Anterior cingulate cortex (tissue), 58 donors: ENCODE data around the gene SCAMP4.
A peak's percentile ranks its signal among the peaks of the same experiment; 100 is the strongest.

Source experiments
- DNase-seq, 58 donors: peaks; one replicate each; lab custom pipeline; 2025; lab: John Stamatoyannopoulos, UW

SCAMP4 gene

DNA sequence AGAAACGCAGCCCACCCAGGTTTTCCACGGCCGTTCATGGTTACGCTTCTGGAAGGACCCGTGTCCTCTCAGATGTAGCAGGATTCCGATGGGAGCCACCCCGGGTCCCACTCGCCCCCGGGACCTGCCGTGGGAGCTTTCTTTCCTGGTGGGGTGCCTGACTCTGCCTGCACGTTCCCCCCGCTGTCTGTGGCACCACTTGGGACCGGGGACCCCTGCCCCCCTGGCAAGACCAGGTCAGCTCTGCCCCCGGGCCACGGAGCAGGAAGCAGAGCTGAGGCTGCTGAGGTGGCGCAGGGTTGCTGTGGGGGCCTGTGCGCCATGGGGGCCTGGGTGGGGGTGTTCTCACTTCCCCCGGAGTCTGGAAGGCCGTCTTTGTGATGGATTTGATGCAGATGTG, 47.8 kb downstream of the SCAMP4 start:
- DNase-seq, result no peak

DNA sequence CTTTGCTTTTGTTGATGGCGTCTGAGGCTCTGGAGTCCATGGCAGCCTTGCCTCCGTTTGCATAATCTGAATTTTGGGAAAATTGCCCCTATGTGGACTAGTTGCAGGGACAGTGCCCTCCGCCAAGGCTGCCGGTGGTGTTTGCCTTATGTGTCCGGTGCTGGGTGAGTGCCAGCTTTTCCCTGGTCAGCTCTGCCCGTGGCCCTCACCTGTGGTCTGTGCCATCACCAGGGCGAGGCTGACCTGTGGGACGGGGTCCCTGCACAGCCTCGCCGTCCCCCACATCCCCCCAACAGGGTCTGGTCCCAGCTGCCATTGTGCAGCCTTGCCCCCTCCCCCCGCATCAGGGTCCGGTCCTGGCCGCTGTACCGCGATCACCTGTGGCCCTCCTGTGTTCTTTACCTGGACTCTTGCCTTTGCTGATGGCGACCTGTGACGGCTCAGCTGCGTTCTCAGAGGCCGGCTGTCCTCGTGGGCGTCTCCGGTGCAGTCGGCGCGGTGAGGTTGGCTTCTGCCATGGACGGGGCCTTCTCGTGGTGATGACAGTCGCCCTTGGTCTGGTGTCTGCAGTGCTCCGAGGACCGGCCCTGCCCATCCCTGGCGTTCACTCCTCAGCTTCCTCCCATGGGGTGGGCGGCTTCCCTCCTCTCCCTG, 48.4 kb downstream of the SCAMP4 start:
- DNase-seq, result no peak

DNA sequence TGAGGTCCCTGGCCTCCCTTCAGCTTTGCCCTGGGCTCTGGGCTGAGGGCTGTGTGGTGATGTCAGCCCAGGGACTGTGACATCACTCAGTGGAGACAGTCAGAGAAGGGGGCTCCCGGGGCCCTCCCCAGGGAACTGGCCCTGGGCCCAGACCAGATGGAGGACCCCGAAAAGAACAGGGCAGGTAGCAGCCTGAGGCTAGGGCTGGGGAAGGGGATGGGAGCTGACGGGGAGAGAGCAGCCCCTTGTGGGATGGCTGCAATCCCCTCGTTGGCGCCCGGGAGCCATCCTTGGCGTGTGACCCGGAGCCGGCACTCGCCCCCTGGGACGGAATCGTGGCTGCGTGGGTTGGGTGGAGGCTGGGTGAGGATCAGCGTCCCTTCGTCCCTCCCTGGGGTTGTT, 49.3 kb downstream of the SCAMP4 start:
- no peak for DNase-seq

DNA sequence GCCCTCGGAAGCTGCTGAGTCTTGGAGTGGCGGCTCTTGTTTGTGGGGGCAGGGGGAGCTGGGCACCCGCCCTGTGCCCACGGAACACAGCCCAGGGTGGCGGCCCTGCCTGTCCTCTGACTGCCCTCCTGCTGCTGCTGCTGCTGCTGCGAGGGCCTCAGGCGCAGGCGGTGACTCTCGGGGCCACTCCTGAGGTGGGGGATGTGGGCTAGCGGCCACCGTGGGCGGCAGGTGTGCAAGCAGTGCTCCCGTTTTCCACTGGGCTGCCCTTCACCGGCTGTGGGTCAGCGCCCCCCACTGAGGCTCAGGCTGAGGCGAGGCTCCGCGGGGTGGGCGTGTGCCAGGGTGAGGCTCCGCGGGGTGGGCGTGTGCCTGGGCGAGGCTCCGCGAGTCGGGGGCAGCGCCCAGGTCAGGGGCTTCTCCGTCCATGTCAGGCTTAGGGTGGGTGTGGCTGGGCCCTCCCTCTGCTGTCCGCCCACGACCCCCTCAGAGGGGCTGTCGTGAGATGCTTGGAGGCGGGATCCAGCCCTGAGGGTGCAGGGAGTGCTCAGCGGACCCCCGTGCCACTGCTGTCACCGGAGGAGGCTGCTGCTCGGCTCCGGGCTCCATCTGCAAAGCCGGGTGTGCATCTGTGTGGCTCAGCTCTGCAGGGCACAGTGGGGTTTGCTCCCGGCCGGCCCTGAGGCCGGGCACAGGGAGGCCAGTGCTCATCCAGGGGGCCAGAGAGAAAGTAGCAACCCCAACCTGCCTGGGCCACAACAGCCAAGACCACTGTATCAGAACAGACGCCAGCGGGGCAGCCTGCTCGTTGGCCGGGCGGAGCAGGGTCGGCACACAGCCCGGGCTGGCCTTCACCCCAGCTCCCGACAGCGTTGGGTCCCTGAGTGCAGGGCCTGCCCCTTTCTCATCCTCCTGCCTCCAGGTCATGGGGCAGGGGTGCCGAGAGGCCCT, 50.2 kb downstream of the SCAMP4 start:
- DNase-seq, result peak in 1 of 58 donors; percentile 11

DNA sequence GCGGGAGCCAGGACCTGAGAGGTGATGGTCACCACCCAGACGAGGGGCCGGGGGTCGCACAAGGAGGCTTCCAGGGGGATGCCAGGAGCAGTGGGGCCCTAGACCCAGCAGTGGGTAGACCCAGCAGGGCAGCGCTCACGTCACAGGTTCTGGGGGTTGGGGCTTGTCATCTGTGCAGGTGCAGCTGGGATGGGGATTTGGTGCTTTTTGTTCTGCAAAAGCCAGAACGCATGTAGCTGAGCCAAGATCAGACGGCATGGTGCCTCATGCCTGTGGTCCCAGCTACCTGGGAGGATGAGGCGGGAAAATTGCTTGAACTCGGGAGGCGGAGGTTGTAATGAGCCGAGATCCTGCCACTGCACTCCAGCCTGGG, 50.9 kb downstream of the SCAMP4 start:
- DNase-seq, result peak in 1 of 58 donors; percentile 14

DNA sequence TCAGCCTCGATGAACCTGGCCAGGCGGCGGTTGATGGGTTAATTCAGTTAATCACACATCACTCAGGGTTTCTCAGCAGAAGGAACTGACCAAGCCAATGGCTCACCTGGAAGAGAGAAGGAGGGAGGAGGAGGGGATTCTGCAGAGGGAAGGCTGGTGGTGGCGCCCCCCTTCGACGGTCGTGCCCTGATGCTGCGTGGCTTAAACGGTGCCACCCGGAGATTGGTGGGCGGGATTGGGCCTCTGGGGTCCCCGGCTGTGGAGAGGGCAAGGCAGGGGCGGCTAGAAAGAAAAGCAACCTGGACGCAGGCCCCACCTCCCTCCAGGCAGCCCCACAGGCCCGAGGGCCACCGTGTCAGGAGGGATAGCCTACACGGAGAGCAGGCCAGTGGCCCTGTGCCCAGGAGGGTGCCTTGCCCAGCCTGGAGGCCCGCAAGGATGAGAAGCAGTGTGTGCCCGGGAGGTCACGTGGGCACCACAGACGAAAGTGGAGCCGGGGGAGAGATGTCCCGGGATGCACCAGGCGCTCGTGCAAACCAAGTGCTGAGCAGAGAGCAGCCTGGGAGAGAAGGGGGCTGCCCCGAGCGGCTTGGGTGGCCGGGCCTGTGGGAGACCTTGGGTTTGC, 51.8 kb downstream of the SCAMP4 start:
- peak in 57 of 58 donors; percentile 6 to 94 (median 79) for DNase-seq

DNA sequence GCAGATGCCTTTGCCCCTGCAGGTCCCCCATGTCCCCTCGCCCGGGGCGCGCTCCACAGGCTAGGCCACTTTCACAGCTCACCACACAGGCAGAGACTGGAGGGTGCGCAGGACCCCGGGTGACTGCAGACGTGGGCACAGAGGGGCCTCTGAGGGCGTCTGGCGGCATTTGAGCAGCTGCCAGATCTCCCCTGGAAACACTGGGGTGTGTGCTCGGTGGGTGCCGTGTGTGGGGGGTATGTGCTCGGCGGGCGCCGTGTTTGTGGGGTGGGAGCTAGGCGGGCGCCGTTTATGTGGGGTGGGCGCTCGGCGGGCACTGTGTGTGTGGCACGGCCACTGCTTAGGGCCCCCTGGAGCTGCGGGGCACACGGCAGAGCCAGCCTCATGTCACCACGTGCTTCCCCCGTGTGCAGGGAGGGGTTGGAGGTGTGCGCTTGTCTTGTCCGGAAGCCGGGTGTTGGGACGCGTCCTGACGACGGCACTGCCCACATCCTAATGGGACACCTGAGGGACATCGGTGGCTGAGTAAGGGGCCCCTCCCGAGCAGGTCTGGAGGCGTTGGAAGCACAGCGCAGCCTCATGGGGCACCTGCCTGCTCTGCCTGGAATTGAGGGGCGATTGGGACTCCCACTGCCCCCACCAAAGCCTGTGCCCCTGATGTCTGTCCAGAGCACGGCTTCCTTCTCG, 52.5 kb downstream of the SCAMP4 start:
- no peak for DNase-seq

DNA sequence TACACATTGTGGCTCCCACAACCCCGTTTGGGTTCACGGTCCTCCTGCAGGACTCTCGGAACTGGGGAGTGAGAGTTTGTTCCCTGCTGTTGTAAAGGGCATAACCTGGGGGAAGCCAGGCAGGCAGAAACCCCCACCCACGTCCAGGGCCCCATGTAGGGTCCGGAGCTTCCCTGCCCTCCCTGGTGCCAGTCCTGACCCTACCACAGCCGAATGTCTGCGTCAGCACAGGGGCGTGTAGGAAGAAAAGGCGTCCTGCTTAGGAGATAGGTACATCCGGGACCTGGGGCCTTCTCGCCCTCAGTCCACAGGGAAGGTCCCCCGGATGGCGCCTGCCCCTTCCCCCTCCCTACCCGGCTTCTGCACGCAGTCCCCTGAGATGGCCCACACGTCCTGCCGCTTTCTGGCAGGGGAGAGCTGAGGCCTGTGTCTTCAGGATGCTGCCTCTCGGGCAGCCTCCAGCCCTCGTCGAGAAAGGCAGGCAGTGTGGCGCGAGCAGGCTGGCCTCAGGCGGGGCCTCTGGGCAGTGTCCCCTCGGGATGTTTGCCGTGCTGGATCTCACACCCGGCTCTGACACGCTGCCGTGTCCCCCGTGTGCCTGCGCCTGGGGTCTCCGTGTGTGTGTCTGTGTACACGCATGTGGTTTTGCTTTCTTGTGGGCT, 54.9 kb downstream of the SCAMP4 start:
- DNase-seq, result no peak

DNA sequence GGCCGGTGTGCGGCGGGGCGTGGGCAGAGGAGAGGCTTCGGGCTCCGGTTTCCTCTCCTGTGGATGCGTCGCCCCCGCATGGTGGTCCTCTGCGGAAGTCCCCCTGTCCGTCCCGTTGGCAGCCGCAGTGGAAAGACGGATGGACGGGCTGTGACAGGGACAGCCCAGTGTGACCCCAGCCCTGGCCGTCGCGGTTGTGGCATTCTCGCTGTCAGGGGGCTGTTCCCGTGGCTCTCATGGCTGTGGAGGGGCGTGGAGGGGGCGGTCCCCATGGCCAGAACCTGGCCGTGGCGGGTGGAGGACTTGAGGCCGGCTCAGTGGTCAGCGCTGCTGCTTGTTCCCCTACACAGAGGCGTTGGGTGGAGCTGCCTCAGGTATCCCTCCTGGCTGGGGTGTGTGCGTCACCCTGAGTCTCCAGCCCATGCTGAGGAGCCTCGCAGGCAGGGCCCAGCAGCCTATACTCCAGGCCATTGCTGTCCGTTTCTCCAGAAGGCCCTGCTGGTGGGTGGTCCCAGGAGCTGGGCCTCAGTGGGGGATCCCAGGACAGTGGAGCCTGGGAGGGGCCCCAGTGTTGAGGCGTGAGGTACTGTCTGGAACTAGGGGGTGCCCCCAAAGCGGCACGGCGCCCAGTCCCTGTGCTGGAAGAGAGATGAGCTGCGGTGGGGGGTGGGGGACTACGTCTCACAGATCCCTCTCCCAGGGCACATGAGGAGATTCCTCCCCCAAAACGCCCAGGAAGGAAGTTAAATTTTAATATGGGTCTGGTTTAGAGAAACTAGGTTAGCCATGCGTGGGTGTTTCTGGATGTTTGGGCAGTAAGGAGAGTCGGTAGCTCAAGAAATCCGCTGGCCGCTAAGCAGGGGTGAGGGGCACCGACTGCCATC, 56.0 kb downstream of the SCAMP4 start:
- no peak for DNase-seq

DNA sequence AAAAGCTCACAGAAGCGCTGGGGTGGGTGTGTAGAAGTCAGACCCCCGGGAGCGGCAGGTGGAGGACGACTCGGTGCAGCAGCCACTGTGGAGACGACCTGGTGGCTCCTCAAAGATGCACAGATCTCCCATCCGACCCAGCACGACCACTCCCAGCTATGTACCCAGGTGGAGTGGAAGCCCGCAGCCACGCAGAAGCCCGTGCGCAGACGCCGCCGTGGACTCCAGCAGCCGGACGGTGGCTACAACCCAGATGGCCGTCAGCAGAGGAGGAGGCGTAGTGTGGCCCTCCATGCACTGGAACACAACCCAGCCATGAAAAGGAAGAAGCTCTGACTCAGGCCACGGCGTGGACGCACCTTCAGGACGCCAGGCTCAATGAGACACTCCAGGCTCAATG, 57.5 kb downstream of the SCAMP4 start:
- DNase-seq, result no peak

DNA sequence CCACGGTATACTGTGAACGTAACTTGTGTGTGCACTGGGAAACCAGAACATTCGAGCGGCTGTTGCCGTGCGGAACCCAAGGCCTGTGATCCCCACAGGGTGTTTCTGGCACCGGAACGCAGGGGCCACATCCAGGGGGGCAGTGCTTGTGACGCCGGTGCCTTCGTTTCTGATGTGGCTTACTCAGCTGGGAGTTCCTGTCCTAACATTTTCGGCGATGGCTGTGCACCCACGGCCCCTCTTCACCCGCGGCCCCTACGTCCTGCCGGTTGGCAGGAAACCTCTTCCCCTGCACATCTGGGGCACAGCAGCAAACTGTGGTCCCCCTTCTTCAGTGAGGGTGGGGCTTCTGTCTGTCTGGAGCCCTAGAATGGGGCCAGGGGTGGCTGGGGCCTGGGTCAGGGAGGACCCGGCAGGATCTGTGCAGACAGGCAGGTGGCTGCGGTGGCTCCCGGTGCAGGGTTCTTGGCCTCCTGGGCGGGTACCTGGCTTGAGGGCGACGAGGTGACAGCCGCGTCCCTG, 61.9 kb downstream of the SCAMP4 start:
- no peak for DNase-seq

DNA sequence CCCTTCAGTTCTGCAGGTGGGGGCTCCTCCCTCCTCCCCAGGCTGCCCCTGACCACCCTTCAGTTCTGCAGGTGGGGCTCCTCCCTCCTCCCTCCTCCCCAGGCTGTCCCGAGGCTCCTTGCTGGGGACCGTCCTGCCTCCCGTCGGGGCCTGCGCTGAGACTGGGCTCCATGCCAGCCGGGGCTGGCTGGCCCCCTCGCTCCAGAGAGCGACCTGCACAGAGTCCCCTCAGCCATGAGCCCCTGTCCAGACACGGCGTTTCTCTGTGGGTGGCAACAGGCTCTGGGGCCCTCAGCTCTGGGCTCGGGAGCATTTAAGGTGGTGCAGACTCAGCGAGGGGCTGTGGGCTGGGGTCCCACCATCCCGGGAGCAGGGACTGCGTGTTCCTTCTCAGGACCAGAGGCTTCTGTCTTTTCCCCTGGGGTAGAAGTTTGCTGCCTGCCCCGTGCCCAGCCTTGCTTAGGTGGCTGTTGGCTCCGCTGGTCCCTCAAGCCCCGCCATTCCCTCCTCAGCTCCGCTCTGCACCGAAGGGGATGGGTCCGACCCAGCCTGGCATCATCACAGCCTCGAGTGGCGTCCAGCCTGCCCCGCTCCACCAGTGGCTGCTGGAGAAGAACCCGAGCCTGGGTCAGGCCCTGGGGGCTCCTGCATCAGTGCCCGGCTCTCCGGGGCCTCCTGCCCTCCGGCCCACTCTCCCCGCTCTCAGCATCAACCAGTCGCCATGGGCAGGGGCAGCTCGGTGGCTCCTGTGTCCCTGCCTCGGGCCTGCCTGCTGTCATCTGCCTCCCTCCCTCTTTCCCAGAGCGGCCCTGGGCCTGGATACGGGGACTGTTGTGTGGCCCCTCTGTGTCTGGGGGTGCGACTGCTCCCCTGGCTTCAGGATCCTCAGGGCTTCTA, 63.3 kb downstream of the SCAMP4 start:
- no peak for DNase-seq

DNA sequence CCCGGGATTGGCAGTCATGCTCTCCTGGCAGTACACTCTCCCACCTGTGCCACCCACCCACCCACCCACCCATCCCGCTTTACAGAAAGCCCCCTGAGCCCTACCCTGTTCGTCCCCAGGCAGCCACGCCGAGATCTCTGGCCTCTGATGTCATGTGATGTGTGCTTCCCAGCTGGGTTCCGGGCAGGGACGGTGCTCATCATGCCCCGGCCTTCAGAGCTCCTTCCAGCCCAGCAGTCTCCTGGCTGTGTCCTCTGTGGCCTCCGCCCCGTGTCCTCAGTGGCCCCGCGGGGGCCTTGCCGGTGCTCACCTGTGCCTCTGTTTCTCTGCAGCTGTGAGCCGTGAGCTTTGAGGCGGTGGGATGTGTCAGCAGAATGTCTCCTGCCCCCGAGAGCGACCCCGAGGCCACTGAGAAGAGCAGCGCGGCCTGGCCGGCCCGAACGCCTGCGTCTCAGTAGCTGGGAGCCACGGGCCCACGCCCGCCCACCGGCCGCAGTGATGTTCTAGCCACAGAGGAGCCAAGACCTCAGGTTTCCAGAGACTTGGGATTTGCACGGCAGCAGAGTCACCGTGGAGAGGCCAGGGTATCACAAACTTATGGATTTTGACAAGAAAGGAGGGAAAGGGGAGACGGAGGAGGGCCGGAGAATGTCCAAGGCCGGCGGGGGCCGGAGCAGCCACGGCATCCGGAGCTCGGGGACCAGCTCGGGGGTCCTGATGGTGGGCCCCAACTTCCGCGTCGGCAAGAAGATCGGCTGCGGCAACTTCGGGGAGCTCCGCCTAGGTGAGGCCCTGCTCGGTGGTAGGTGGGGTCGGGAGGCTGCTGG, 64.2 kb downstream of the SCAMP4 start:
- no peak for DNase-seq

DNA sequence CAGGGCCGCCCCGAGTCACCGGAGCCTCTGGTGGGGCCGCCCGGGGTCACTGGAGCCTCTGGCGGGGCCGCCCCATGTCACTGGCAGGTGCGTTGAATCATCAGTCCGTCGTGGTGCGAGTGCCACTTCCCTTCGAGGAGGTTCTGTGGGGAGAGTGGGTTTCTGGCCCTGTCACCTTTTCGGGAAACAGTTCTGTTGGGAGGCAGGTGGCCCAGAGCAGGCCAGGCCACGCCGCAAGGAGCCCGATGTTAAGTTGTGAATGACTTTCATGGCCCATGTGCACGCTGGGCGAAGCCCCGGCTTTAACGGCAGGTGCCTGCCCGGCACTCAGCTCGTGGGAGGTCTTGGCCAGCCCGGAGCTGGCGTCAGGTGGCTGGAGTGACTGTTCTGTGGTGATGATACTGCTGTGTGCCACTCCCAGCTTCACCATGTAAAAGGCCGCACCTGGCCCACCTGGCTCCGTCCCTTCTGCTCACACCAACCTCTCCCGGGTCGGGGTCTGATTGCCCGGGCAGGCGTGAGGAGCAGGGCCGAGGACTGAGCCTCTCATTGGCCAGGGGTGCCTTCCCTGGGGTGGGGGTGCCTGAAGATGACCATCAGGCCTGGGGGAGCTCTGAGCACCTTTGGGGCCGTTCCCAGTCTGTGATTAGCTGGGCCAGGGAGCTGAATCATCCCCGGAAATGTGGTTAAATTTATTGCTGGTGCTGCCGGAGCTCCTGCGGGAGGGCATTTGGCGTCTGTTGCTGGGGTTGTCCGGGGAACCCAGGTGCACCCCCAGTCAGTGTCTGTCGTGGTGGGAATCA, 65.0 kb downstream of the SCAMP4 start:
- DNase-seq, result no peak

DNA sequence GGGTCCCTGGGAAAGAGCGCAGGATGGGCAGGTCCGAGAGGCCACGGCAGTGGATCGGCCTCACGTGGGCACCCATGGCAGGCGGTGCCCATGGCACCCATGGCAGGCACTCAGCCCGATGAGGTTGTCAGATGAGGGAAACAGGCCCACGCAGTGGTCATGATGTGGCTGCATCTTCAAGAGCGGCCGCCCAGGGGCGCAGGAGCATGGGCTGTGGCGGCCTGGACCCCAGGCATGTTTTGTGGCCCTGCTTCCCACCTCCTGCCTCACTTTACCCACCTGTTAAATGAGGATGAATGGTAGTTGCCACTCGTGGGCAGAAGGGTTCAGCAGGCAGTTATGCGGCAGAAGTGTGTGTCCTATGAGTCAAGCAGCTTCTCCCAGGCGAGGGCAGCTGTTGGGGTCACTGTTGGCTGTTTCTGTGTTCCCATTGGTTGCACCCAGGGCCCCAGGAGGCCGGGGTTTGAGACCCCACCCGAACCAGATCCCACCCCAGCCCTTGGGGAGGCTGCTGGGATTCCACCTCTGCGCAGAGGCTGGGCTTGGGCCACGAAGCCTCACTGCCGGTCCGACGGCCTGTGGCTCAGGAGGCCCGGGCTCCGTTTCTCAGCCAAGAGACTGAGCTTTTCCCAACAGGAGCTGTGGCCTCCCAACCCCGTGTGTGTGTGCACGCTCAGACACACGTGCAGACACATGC, 65.8 kb downstream of the SCAMP4 start:
- no peak for DNase-seq
